Body of pancreas (tissue), 4 donors: Measurements from ENCODE around the gene PAM. TPM values are rescaled to one million over a fixed set of nuclear protein-coding genes. Genes with fewer than 3 reads are reported as not detected.

Source experiments
- ATAC-seq: fragments of 150-250 bp; one replicate; pipeline ENCODE4 v1.9.1; 2016
- DNase-seq, 4 donors: peaks; one replicate each; pipeline ENCODE4 v3.0.0-alpha.2; 2019
- H3K27ac ChIP-seq, 4 donors: fragments of 200-600 bp; sonication (generic); 1 replicate in 3 of 4; 2 replicates in 1 of 4; pipeline versions ENCODE4 v1.5.1 to v1.6.1; 2016 to 2019; ENCODE audit warnings: mild to moderate bottlenecking in 1 of 4, mixed read lengths in 1 of 4, moderate library complexity in 1 of 4
- H3K27me3 ChIP-seq, 2 donors: fragments of 200-600 bp; sonication (generic); one replicate each; pipeline ENCODE4 v1.6.0; 2016; ENCODE audit warnings: mild to moderate bottlenecking in 1 of 2
- H3K36me3 ChIP-seq, 2 donors: fragments of 200-600 bp; sonication (generic); replicated peaks in 1 of 2; 2 replicates each; pipeline ENCODE4 v1.5.1; 2016; ENCODE audit warnings: low read depth in 2 of 2; ENCODE audit not compliant: insufficient read depth in 1 of 2
- H3K4me1 ChIP-seq: fragments of 200-600 bp; sonication (generic); one replicate; pipeline ENCODE4 v1.6.0; 2016
- H3K4me3 ChIP-seq, 2 donors: fragments of 200-600 bp; sonication (generic); 1 replicate in 1 of 2; 2 replicates in 1 of 2; pipeline ENCODE4 v1.5.1; 2016 to 2019
- H3K9me3 ChIP-seq, 3 donors: fragments of 200-600 bp; sonication (generic); 1 replicate in 2 of 3; 2 replicates in 1 of 3; pipeline ENCODE4 v1.5.1; 2016
- CTCF ChIP-seq, 7 experiments: fragments of 450-650 bp in 4 of 7; fragments of 200-600 bp in 3 of 7; sonication (generic) in 3 of 7; IDR thresholded peaks; one replicate each; pipeline ENCODE4 v1.5.1; 2016 to 2019; ENCODE audit warnings: antibody characterized with exemption in 7 of 7
- POLR2A ChIP-seq, 3 donors: fragments of 450-650 bp; IDR thresholded peaks; one replicate each; pipeline ENCODE4 v1.6.1; 2016; ENCODE audit warnings: antibody characterized with exemption in 3 of 3, mild to moderate bottlenecking in 2 of 3
- WGBS, 2 donors: methylation state at CpG; one replicate each; pipeline ENCODE4 v1.1.5; 2017; 5-methylcytosine and 5-hydroxymethylcytosine counted together
- intact Hi-C: fragments of 100-400 bp; cut with DNase I; formaldehyde crosslinking; loops from one replicate; pipeline ENCODE4 v1.15.1; 2023
- total RNA-seq, 2 donors: library from RNA; depleted of rRNA; stranded (reverse); fragments of >200 nt; gene quantifications; one replicate each; pipeline ENCODE4 v1.1.0, GENCODE V29; 2016

The PAM gene
- total RNA-seq, 2 donors from 2014 or later = 75.2 to 111 TPM

GRCh38 chr5:102876610-102877009, 121.5 kb downstream of the PAM start:
- DNase-seq = no peak

GRCh38 chr5:102879741-102880140, 124.6 kb downstream of the PAM start:
- ATAC-seq (no peak), DNase-seq (no peak)
- intact Hi-C loops = no loop called here
- Histone ChIP-seq H3K4me3 (no peak overlapping the region), H3K4me1 (no peaks in the 10 kb centered on the region), H3K9me3 (no peaks in the 10 kb centered on the region), H3K36me3 (no peaks in the 10 kb centered on the region), H3K27me3 (no peaks in the 10 kb centered on the region), H3K27ac (no peak overlapping the region)
- TF ChIP-seq POLR2A (IDR thresholded peaks at IDR 0.05) (no peak), CTCF (IDR thresholded peaks at IDR 0.05) (no peak)
- 95 to 96% methylated on average over 6 of the region's 6 CpGs for WGBS, 2 donors

More at GRCh38 chr5:102876610-102877009, 121.5 kb downstream of the PAM start:
- H3K36me3 ChIP-seq = no peaks in the 10 kb centered on the region
- no peak overlapping the region for H3K27ac ChIP-seq
- ATAC-seq = no peak
- no peak for TF ChIP-seq POLR2A (IDR thresholded peaks at IDR 0.05)
- TF ChIP-seq CTCF (IDR thresholded peaks at IDR 0.05) = no peak
- 92 to 95% methylated on average over 4 of the region's 4 CpGs for WGBS, 2 donors
- intact Hi-C loops = no loop called here
- no peaks in the 10 kb centered on the region for H3K4me1 ChIP-seq
- no peak overlapping the region for H3K4me3 ChIP-seq
- H3K9me3 ChIP-seq = no peaks in the 10 kb centered on the region
- H3K27me3 ChIP-seq = no peaks in the 10 kb centered on the region

- H3K9me3 ChIP-seq = no peaks in the 10 kb centered on the region
- no peak for ATAC-seq
- TF ChIP-seq CTCF (IDR thresholded peaks at IDR 0.05) (no peak), POLR2A (IDR thresholded peaks at IDR 0.05) (no peak)
- H3K4me3 ChIP-seq = no peak overlapping the region
- no peaks in the 10 kb centered on the region for H3K36me3 ChIP-seq
- intact Hi-C loops = no loop called here
- no peaks in the 10 kb centered on the region for H3K27me3 ChIP-seq
- no peak for DNase-seq
- no peak overlapping the region for H3K27ac ChIP-seq
- H3K4me1 ChIP-seq = no peaks in the 10 kb centered on the region
Observed at GRCh38 chr5:102886586-102886985, 131.5 kb downstream of the PAM start.

GRCh38 chr5:102888483-102888882, 133.4 kb downstream of the PAM start:
- no peak for ATAC-seq
- intact Hi-C loops = no loop called here
- no peaks in the 10 kb centered on the region for H3K9me3 ChIP-seq
- no peaks in the 10 kb centered on the region for H3K27me3 ChIP-seq
- H3K4me1 ChIP-seq = no peaks in the 10 kb centered on the region
- TF ChIP-seq POLR2A (IDR thresholded peaks at IDR 0.05) (no peak), CTCF (IDR thresholded peaks at IDR 0.05) (no peak)
- no peaks in the 10 kb centered on the region for H3K36me3 ChIP-seq
- no peak overlapping the region for H3K27ac ChIP-seq
- no peak for DNase-seq
- H3K4me3 ChIP-seq = no peak overlapping the region

GRCh38 chr5:102889033-102889432, 133.9 kb downstream of the PAM start:
- DNase-seq (no peak), ATAC-seq (no peak)
- H3K27me3 ChIP-seq = no peaks in the 10 kb centered on the region
- no peak overlapping the region for H3K4me3 ChIP-seq
- intact Hi-C loops = no loop called here
- H3K27ac ChIP-seq = no peak overlapping the region
- H3K4me1 ChIP-seq = no peaks in the 10 kb centered on the region
- TF ChIP-seq POLR2A (IDR thresholded peaks at IDR 0.05) (no peak), CTCF (IDR thresholded peaks at IDR 0.05) (no peak)
- no peaks in the 10 kb centered on the region for H3K36me3 ChIP-seq
- WGBS, 2 donors = 89 to 91% methylated on average over 1 of the region's 1 CpG
- no peaks in the 10 kb centered on the region for H3K9me3 ChIP-seq
